Heart right ventricle (tissue), 16 donors: ENCODE measurements around the gene DNAJC3. TPM values are rescaled to one million over a fixed set of nuclear protein-coding genes. Genes with fewer than 3 reads are reported as not detected.
"Not testable (repeated sequence)": the region's sequence is repeated elsewhere in the genome, so short reads cannot be mapped to it uniquely, and the experiment has no call there.

Experiments used
- ATAC-seq, 8 donors: fragments of 200-7000 bp; cut with Tn5 transposase; one replicate each; pipeline ENCODE4 v1.9.1; 2020; ENCODE audit warnings: mild to moderate bottlenecking in 8 of 8, moderate library complexity in 8 of 8, moderate number of reproducible peaks in 1 of 8
- DNase-seq, 2 donors: peaks; one replicate each; pipeline ENCODE4 v3.0.0-alpha.2; 2020
- H3K27ac ChIP-seq, 10 donors: fragments of 200-600 bp; sonication (generic) in 2 of 10; one replicate each; pipeline versions ENCODE4 v1.5.0 to v1.8.0; 2020 to 2022; ENCODE audit warnings: mild to moderate bottlenecking in 3 of 10
- H3K27me3 ChIP-seq, 7 donors: fragments of 200-600 bp; one replicate each; pipeline ENCODE4 v1.8.0; 2021 to 2022; ENCODE audit warnings: mild to moderate bottlenecking in 2 of 7
- H3K36me3 ChIP-seq, 9 donors: fragments of 200-600 bp; sonication (generic) in 1 of 9; one replicate each; pipeline versions ENCODE4 v1.5.0 to v1.8.0; 2020 to 2022; ENCODE audit warnings: mild to moderate bottlenecking in 2 of 9
- H3K4me1 ChIP-seq, 9 donors: fragments of 200-600 bp; sonication (generic) in 1 of 9; one replicate each; pipeline versions ENCODE4 v1.5.0 to v1.8.0; 2020 to 2022; ENCODE audit warnings: mild to moderate bottlenecking in 4 of 9
- H3K4me3 ChIP-seq, 10 donors: fragments of 200-600 bp; sonication (generic) in 2 of 10; one replicate each; pipeline versions ENCODE4 v1.5.0 to v1.8.0; 2020 to 2022; ENCODE audit warnings: mild to moderate bottlenecking in 7 of 10, moderate library complexity in 2 of 10
- H3K9me3 ChIP-seq, 11 donors: fragments of 200-600 bp in 10 of 11; sonication (generic) in 2 of 11; one replicate each; pipeline versions ENCODE4 v1.5.0 to v1.8.0; 2013 to 2022; ENCODE audit warnings: mild to moderate bottlenecking in 2 of 11, control low read depth in 1 of 11, moderate library complexity in 1 of 11
- WGBS, 2 donors: extraction: QIAGEN DNeasy Blood & Tissue Kit; methylation state at CpG; one replicate each; pipeline ENCODE4 v1.1.7; 2013; ENCODE audit warnings: inconsistent platforms in 1 of 2; 5-methylcytosine and 5-hydroxymethylcytosine counted together
- intact Hi-C, 10 donors: fragments of 100-400 bp; cut with DNase I; formaldehyde crosslinking; loops; one replicate each; pipeline versions ENCODE4 v1.11.1 to v1.14.2; 2022
- polyA plus RNA-seq, 2 donors: library from polyadenylated mRNA; stranded (reverse); fragments of 200-250 nt; gene quantifications; one replicate each; pipeline ENCODE4 v1.2.3, GENCODE V29; 2013
- total RNA-seq, 10 donors: library from RNA; stranded (reverse); fragmentation: NEBNext Ultra II Directional in 3 of 10; extraction: Animal tissue kit (Norgen Biotek cat#: 25700) in 3 of 10; gene quantifications; one replicate each; pipeline versions ENCODE4 v1.2.1 to v1.2.4, GENCODE V29; 2021 to 2023
- TF ChIP-seq, protein P1 (sequence below), 9 donors: fragments of 200-600 bp; sonication (generic) in 2 of 9; IDR thresholded peaks; one replicate each; pipeline versions ENCODE4 v1.5.0 to v1.8.0; 2021 to 2022; ENCODE audit warnings: antibody characterized with exemption in 9 of 9, mild to moderate bottlenecking in 5 of 9, moderate library complexity in 1 of 9
- donor health status: Arrhythmogenic right ventricular cardiomyopathy.
- donor health status: ischemic (EF 13 %, LVEDD 7.1; RV severe dilation, severe dysfunction).
- donor health status: healthy with polysubstance abuse.
- donor health status: DM: no; HTN: yes; CAD: no.
- donor health status: DM: no; HTN: no; CAD: no.
- donor health status: ischemic (EF 25% LVEDD 6.9; RV normal size, moderate dysfunction).
- donor health status: ischemic (EF 25% LVEDD 5.7; RV mildly dilated, moderate dysfunction).
- donor health status: healthy.
- donor health status: DM: yes; HTN: yes; CAD: no.
- donor health status: Ischemic cardiomyopathy.
- donor health status: ischemic (EF 35%, LVEDD 5.7; RV mildly dilated, moderate dysfunction).
- donor health status: nonischemic (EF 11% LVEDD 7.7; RV severe dilation, severe dysfunction).
- donor health status: DM: yes; HTN: yes; CAD: no.
- donor health status: PGD.
- donor health status: ischemic (EF 29% LVEDD 5.4; RV normal size, mild dysfunction).
- donor health status: nonischemic (EF 23%, LVEDD 6.1; RV moderate dilation, normal function).

DNAJC3 gene
- total and polyA plus RNA-seq, 12 donors, result 9.3 to 40.9 (median 31.2) TPM

DNA sequence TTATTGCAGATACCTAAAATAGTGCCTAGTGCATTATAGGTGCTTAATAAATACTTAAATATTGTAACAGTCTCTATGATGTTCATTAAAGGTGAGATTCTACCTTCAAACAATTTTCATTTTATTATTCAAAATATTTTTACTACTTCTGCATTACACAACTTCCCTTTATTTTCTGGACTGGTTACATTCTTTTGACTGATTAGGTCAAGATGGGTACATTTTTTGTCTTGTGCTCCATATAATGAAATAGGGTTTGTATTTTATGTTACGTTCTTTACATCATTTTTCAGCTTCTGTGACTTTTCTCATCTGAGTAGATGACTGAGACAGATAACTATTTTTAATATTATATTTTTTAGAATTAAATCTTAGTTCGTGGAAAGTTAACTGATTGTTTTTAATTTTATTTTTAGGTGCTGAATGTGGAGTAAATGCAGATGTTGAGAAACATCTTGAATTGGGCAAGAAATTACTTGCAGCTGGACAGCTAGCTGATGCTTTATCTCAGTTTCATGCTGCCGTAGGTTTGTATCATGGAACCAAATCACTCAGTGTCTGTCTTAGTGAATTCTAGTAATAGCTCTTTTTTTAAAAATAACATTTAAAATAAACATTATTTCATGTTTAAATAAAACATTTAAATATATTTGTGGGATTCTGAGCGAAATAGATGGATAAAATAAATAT, 32.0 kb downstream of the DNAJC3 start:
- intact Hi-C loops, result no loop called here

DNA sequence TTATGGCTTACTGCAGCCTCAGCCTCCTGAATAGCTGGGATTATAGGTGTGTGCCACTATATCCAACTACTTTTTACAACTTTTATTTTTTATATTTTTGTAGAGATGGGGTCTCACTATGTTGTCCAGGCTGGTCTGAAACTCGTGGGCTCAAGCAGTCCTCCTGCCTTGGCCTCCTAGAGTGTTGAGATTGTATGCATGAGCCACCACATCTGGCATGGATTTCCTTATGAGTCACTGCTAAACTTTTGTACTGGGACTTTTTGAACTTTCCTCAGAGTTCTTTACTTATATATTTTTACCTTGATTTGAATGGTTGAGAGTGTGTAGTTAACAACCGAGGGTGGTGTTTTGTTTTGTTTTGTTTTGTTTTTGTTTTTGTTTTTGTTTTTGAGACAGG, 33.4 kb downstream of the DNAJC3 start:
- no peak overlapping the region for H3K4me3 ChIP-seq
- H3K4me1 ChIP-seq, result peaks cover 0 to 68% (median 7%) of the 10 kb centered on the region in 9 donors
- ATAC-seq (no peak), DNase-seq (no peak)
- intact Hi-C loops, result no loop called here
- 92 to 96% methylated on average over 2 of the region's 2 CpGs for WGBS, 2 donors
- H3K9me3 ChIP-seq, result peaks cover 0 to 14% (median 0%) of the 10 kb centered on the region in 11 donors
- peaks cover 0 to 58% (median 31%) of the 10 kb centered on the region in 9 donors for H3K36me3 ChIP-seq
- no peaks in the 10 kb centered on the region for H3K27me3 ChIP-seq
- TF ChIP-seq, protein P1, sequence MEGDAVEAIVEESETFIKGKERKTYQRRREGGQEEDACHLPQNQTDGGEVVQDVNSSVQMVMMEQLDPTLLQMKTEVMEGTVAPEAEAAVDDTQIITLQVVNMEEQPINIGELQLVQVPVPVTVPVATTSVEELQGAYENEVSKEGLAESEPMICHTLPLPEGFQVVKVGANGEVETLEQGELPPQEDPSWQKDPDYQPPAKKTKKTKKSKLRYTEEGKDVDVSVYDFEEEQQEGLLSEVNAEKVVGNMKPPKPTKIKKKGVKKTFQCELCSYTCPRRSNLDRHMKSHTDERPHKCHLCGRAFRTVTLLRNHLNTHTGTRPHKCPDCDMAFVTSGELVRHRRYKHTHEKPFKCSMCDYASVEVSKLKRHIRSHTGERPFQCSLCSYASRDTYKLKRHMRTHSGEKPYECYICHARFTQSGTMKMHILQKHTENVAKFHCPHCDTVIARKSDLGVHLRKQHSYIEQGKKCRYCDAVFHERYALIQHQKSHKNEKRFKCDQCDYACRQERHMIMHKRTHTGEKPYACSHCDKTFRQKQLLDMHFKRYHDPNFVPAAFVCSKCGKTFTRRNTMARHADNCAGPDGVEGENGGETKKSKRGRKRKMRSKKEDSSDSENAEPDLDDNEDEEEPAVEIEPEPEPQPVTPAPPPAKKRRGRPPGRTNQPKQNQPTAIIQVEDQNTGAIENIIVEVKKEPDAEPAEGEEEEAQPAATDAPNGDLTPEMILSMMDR (IDR thresholded peaks at IDR 0.05), result no peak
- peak overlapping the region in 1 of 10 donors; percentile 39 for H3K27ac ChIP-seq

More for the DNA sequence above, 32.0 kb downstream of the DNAJC3 start:
- peaks cover 0 to 14% (median 0%) of the 10 kb centered on the region in 11 donors for H3K9me3 ChIP-seq
- H3K4me1 ChIP-seq, result peaks cover 0 to 64% (median 10%) of the 10 kb centered on the region in 9 donors
- peaks cover 0 to 49% (median 31%) of the 10 kb centered on the region in 9 donors for H3K36me3 ChIP-seq
- no peak for ATAC-seq
- no peak overlapping the region for H3K4me3 ChIP-seq
- no peak for DNase-seq
- H3K27me3 ChIP-seq, result no peaks in the 10 kb centered on the region
- TF ChIP-seq, protein P1 (IDR thresholded peaks at IDR 0.05), result no peak
- WGBS, 2 donors, result 80 to 87% methylated on average over 4 of the region's 4 CpGs
- peak overlapping the region in 1 of 10 donors; percentile 60 for H3K27ac ChIP-seq

DNA sequence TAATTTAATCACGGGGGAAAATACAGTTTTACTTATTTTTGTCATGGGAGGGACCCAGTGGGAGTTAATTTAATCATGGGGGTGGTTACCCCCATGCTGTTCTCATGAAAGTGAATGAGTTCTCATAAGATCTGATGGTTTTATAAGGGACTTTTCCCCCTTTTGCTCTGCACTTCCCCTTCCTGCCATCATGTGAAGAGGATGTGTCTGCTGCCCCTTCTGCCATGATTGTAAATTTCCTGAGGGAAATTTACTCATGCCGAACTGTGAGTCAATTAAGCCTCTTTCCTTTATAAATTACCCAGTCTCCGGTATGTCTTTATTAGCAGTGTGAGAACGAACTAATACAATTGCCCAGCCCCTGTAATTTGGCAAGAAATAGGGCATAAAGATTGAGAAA, 35.9 kb downstream of the DNAJC3 start:
- 90 to 92% methylated on average over 4 of the region's 4 CpGs for WGBS, 2 donors
- ATAC-seq, H3K27ac ChIP-seq, H3K27me3 ChIP-seq, intact Hi-C loops, H3K4me3 ChIP-seq, DNase-seq: not testable (repeated sequence)
- Histone ChIP-seq H3K4me1 (peaks cover 0 to 44% (median 6%) of the 10 kb centered on the region in 9 donors), H3K9me3 (peaks cover 0 to 14% (median 0%) of the 10 kb centered on the region in 11 donors), H3K36me3 (peaks cover 0 to 65% (median 31%) of the 10 kb centered on the region in 9 donors)

DNA sequence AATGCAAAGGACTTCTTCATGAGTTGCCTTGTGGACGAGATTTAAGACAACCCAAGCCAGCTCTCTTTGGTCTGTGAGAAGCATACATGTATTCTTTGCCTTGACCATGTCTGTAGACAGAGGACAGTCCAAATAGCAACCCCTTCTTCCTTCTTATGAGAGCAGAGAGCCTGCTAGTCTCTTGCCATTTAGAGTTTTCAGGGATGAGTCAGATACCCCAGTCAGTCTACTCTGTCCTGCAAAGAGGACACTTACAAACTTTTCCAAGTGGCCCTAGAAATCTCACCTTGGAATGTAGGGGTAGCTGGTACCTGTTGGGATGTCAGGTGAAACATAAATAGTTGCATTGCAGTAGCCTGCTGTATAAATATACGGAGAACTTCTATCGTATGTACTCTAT, 36.7 kb downstream of the DNAJC3 start:
- Histone ChIP-seq H3K27ac (peak overlapping the region in 1 of 10 donors; percentile 37), H3K4me1 (peaks cover 0 to 36% (median 0%) of the 10 kb centered on the region in 9 donors), H3K27me3 (no peaks in the 10 kb centered on the region), H3K9me3 (peaks cover 0 to 14% (median 0%) of the 10 kb centered on the region in 11 donors), H3K36me3 (peaks cover 0 to 73% (median 31%) of the 10 kb centered on the region in 9 donors), H3K4me3 (no peak overlapping the region)
- no peak for DNase-seq
- WGBS, 2 donors, result 99 to 100% methylated on average over 3 of the region's 3 CpGs
- intact Hi-C loops, result no loop called here
- TF ChIP-seq, protein P1 (IDR thresholded peaks at IDR 0.05), result no peak
- no peak for ATAC-seq
